ENCODE measurements around the gene TNIK. TPM values are rescaled to one million over a fixed set of nuclear protein-coding genes. Genes with fewer than 3 reads are reported as not detected.

The TNIK gene
- total RNA-seq, 2 experiments from 2014 or later: 36.6 to 39.3 TPM

GRCh38 chr3:171461525-171461917 lies 1.3 kb upstream of the TNIK start:
- Mint-ChIP-seq H3K36me3 (peaks cover 7% of the 10 kb centered on the region), H3K27ac (peak overlapping the region; percentile 93), H3K27me3 (no peaks in the 10 kb centered on the region), H3K4me1 (peaks cover 30% of the 10 kb centered on the region), H3K4me3 (peak overlapping the region; percentile 96), H3K9me3 (ENCODE audit: low read depth) (no peaks in the 10 kb centered on the region)
- ATAC-seq: no peak
- CTCF ChIA-PET: interaction anchor here (1.1 to 2.5 kb wide), 12 partner anchors 10 to 299 kb away, joined by 3 to 11 read pairs (median 4); no protein-coding TSS in a partner anchor
- no peak for DNase-seq

GRCh38 chr3:171460725-171461524 lies 720 bp upstream of the TNIK start:
- DNase-seq: peak; percentile 67
- peaks cover 36% of the 10 kb centered on the region for H3K4me1 Mint-ChIP-seq
- peak; percentile 38 for ATAC-seq
- peak overlapping the region; percentile 96 for H3K4me3 Mint-ChIP-seq
- H3K27ac Mint-ChIP-seq: peak overlapping the region; percentile 93
- no peaks in the 10 kb centered on the region for H3K27me3 Mint-ChIP-seq
- no peaks in the 10 kb centered on the region for H3K9me3 Mint-ChIP-seq (ENCODE audit: low read depth)
- H3K36me3 Mint-ChIP-seq: peaks cover 7% of the 10 kb centered on the region
- CTCF ChIA-PET: interaction anchor here (0.8 to 2.5 kb wide), 15 partner anchors 9 to 298 kb away, joined by 3 to 11 read pairs (median 4); no protein-coding TSS in a partner anchor

- peak overlapping the region; percentile 84 for H3K27ac Mint-ChIP-seq
- no peaks in the 10 kb centered on the region for H3K9me3 Mint-ChIP-seq (ENCODE audit: low read depth)
- CTCF ChIA-PET: interaction anchor here (0.7 to 1.6 kb wide), 4 partner anchors 16 to 209 kb away, joined by 3 to 6 read pairs (median 3); no protein-coding TSS in a partner anchor
- ATAC-seq (peak; percentile 17), DNase-seq (peak; percentile 67)
- H3K4me3 Mint-ChIP-seq: peak overlapping the region; percentile 96
- peaks cover 3% of the 10 kb centered on the region for H3K36me3 Mint-ChIP-seq
- H3K27me3 Mint-ChIP-seq: no peaks in the 10 kb centered on the region
- H3K4me1 Mint-ChIP-seq: peaks cover 40% of the 10 kb centered on the region
Measured at GRCh38 chr3:171459137-171459941, 866 bp downstream of the TNIK start.

GRCh38 chr3:171458864-171459136 lies 1.4 kb downstream of the TNIK start:
- DNase-seq (no peak), ATAC-seq (no peak)
- Mint-ChIP-seq H3K27me3 (no peaks in the 10 kb centered on the region), H3K9me3 (ENCODE audit: low read depth) (no peaks in the 10 kb centered on the region), H3K36me3 (peaks cover 1% of the 10 kb centered on the region), H3K4me1 (peaks cover 40% of the 10 kb centered on the region), H3K27ac (peak overlapping the region; percentile 84), H3K4me3 (peak overlapping the region; percentile 96)
- CTCF ChIA-PET: interaction anchor here (0.7 to 1.2 kb wide), 3 partner anchors 17 to 208 kb away, joined by 3 to 6 read pairs (median 3); no protein-coding TSS in a partner anchor

DNA sequence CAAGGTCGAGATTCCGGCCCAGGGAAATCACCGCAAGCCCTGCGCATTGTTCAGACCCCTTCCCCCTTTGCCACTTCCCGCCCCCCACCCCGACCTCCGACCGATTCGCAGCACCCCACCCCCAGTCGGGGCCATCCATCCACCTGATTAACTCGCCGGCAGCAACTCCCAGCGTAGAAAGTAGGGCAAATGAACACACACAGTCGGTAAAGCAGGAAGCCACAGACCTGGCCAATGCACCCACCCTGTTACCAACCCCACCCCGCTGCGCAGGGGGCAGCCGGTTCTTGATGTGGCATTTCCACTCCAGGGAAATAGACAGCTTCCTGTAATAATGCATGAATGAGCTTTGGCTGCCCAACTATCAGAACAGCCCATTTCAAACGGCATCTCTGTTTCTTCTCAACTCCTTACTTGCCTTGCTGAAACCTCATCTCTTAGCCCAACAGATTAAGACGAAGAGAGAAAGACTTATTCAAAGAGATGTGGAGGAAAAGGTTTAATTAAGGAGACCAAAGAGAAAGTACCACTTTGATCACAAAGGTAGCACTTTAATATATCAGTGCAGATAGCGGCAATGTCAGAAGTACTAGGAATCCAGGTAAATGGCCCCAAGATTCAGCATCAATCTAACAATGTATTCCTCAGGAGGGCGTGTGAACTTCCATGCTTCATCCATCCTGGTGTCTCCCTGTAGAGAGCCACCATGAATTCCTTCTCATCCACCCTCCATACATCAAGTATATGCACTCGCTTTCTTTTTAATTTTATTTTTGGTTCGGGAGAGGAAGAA lies 1.9 kb downstream of the TNIK start:
- DNase-seq (peak; percentile 70), ATAC-seq (peak; percentile 4)
- H3K4me3 Mint-ChIP-seq: peak overlapping the region; percentile 96
- peak overlapping the region; percentile 84 for H3K27ac Mint-ChIP-seq
- H3K36me3 Mint-ChIP-seq: peaks cover 1% of the 10 kb centered on the region
- no peaks in the 10 kb centered on the region for H3K27me3 Mint-ChIP-seq
- CTCF ChIA-PET: no interaction called here
- H3K9me3 Mint-ChIP-seq (ENCODE audit: low read depth): no peaks in the 10 kb centered on the region
- peaks cover 40% of the 10 kb centered on the region for H3K4me1 Mint-ChIP-seq

DNA sequence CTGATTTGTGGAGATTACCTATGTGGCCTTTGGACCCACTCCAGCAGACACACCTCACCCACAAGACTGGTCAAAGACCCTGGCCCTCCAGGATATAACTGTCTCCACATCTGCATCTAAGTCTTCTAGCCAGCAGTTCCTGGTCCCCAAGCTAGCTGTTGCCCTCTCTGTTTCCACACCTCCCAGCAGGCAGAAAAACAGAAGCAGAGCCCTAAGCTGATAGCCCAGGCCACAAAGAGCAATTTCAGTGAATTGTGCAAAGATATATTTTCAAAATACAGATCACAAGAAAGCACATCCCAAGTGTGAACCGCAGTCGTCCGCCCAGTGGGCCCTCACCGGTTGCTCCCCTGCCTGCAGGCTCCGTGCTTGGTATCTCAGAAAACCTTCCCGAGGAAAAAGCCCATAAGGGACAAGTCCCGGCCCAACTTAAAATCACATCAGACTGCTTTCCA lies 2.6 kb downstream of the TNIK start:
- Mint-ChIP-seq H3K27ac (peak overlapping the region; percentile 84), H3K36me3 (peaks cover 1% of the 10 kb centered on the region), H3K9me3 (ENCODE audit: low read depth) (no peaks in the 10 kb centered on the region), H3K4me1 (peaks cover 39% of the 10 kb centered on the region), H3K27me3 (no peaks in the 10 kb centered on the region), H3K4me3 (peak overlapping the region; percentile 96)
- ATAC-seq: no peak
- DNase-seq: peak; percentile 51
- CTCF ChIA-PET: no interaction called here

GRCh38 chr3:171456765-171457606 lies 3.2 kb downstream of the TNIK start:
- H3K27ac Mint-ChIP-seq: peak overlapping the region; percentile 84
- H3K27me3 Mint-ChIP-seq: no peaks in the 10 kb centered on the region
- CTCF ChIA-PET: interaction anchor here (0.9 kb wide), 1 partner anchor 260 kb away, joined by 3 read pairs; no protein-coding TSS in a partner anchor
- no peak for DNase-seq
- ATAC-seq: no peak
- no peaks in the 10 kb centered on the region for H3K9me3 Mint-ChIP-seq (ENCODE audit: low read depth)
- H3K36me3 Mint-ChIP-seq: peaks cover 1% of the 10 kb centered on the region
- H3K4me3 Mint-ChIP-seq: peak overlapping the region; percentile 96
- peaks cover 36% of the 10 kb centered on the region for H3K4me1 Mint-ChIP-seq

GRCh38 chr3:171455603-171456550 lies 4.3 kb downstream of the TNIK start:
- no peak for DNase-seq
- Mint-ChIP-seq H3K36me3 (peaks cover 4% of the 10 kb centered on the region), H3K4me1 (peaks cover 28% of the 10 kb centered on the region), H3K4me3 (no peak overlapping the region), H3K27me3 (no peaks in the 10 kb centered on the region), H3K27ac (no peak overlapping the region), H3K9me3 (ENCODE audit: low read depth) (no peaks in the 10 kb centered on the region)
- ATAC-seq: no peak
- CTCF ChIA-PET: interaction anchor here (0.9 kb wide), 1 partner anchor 259 kb away, joined by 3 read pairs; no protein-coding TSS in a partner anchor

DNA sequence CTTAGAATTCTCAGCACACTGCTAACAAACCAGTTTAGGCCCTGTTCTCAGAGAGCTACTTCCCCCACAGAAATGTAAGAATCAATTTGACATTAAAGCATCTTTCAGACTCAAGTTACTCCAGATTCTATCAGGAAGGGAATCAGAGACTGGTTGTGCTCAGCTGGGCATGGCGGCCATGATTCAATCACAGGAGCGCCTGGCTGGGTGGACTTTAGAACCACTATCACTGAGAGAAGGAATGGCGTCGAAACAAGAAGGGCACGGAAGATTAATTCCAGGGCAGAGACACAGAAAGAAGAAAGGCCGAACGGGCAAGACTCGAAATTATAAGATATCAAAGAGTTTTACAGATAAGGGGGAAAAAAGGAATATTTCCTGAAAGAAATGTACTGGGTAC lies 6.2 kb downstream of the TNIK start:
- CTCF ChIA-PET: no interaction called here
- Mint-ChIP-seq H3K9me3 (ENCODE audit: low read depth) (no peaks in the 10 kb centered on the region), H3K27me3 (no peaks in the 10 kb centered on the region), H3K36me3 (peaks cover 5% of the 10 kb centered on the region), H3K27ac (no peak overlapping the region), H3K4me1 (peaks cover 28% of the 10 kb centered on the region), H3K4me3 (no peak overlapping the region)
- no peak for ATAC-seq
- DNase-seq: no peak

GRCh38 chr3:171453180-171453886 lies 6.9 kb downstream of the TNIK start:
- Mint-ChIP-seq H3K9me3 (ENCODE audit: low read depth) (no peaks in the 10 kb centered on the region), H3K27ac (no peak overlapping the region), H3K36me3 (peaks cover 8% of the 10 kb centered on the region), H3K4me1 (peaks cover 26% of the 10 kb centered on the region), H3K4me3 (no peak overlapping the region), H3K27me3 (no peaks in the 10 kb centered on the region)
- DNase-seq (no peak), ATAC-seq (no peak)
- CTCF ChIA-PET: no interaction called here

DNA sequence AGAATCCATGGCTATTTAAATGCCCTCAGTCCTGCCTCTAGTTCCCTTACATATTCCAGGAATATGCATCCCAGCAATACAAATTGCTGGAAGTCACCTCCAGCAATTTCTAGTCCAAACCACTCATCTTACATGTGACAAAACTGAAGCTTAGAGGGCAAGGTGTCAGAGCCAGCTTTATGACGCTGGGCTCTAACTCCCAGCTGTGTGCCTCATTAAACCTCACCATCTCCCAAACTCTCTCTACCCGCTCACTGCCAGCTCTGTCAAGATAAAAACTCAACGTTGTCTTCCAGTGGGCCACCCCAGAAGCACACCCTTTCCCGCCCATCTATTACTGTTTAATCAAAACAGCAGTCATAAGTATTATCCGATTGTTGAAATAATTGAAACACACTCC lies 7.9 kb downstream of the TNIK start:
- DNase-seq (no peak), ATAC-seq (no peak)
- no peak overlapping the region for H3K27ac Mint-ChIP-seq
- peaks cover 20% of the 10 kb centered on the region for H3K4me1 Mint-ChIP-seq
- H3K9me3 Mint-ChIP-seq (ENCODE audit: low read depth): no peaks in the 10 kb centered on the region
- peaks cover 9% of the 10 kb centered on the region for H3K36me3 Mint-ChIP-seq
- H3K27me3 Mint-ChIP-seq: no peaks in the 10 kb centered on the region
- CTCF ChIA-PET: interaction anchor here (2.0 kb wide), 1 partner anchor 9 kb away, joined by 10 read pairs; no protein-coding TSS in a partner anchor
- H3K4me3 Mint-ChIP-seq: no peak overlapping the region
